ENCODE data around the gene ZCWPW2.

The ZCWPW2 gene

GRCh38 chr3:28574036-28574435, 225.5 kb downstream of the ZCWPW2 start:
- no peaks in the 10 kb centered on the region; the same call in 1 of the 2 replicates for H3K27me3 ChIP-seq (replicated peaks; ENCODE audit: control insufficient read depth, insufficient read depth, low read length)
- DNase-seq (ENCODE audit: extremely low read depth, insufficient read length) = no peak
- no peak overlapping the region for H3K4me3 ChIP-seq (replicated peaks; ENCODE audit: low read depth, low read length)
- TF ChIP-seq, protein P1, sequence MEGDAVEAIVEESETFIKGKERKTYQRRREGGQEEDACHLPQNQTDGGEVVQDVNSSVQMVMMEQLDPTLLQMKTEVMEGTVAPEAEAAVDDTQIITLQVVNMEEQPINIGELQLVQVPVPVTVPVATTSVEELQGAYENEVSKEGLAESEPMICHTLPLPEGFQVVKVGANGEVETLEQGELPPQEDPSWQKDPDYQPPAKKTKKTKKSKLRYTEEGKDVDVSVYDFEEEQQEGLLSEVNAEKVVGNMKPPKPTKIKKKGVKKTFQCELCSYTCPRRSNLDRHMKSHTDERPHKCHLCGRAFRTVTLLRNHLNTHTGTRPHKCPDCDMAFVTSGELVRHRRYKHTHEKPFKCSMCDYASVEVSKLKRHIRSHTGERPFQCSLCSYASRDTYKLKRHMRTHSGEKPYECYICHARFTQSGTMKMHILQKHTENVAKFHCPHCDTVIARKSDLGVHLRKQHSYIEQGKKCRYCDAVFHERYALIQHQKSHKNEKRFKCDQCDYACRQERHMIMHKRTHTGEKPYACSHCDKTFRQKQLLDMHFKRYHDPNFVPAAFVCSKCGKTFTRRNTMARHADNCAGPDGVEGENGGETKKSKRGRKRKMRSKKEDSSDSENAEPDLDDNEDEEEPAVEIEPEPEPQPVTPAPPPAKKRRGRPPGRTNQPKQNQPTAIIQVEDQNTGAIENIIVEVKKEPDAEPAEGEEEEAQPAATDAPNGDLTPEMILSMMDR (IDR thresholded peaks at IDR 0.05; ENCODE audit: insufficient read depth, low read length, poor library complexity, severe bottlenecking) = no peak
- no peaks in the 10 kb centered on the region for H3K36me3 ChIP-seq (ENCODE audit: control insufficient read depth, insufficient read depth, low read length)

- Histone ChIP-seq H3K4me3 (replicated peaks; ENCODE audit: low read depth, low read length) (no peak overlapping the region), H3K36me3 (ENCODE audit: control insufficient read depth, insufficient read depth, low read length) (no peaks in the 10 kb centered on the region), H3K27me3 (replicated peaks; ENCODE audit: control insufficient read depth, insufficient read depth, low read length) (no peaks in the 10 kb centered on the region; the same call in 1 of the 2 replicates)
- TF ChIP-seq, protein P1 (IDR thresholded peaks at IDR 0.05; ENCODE audit: insufficient read depth, low read length, poor library complexity, severe bottlenecking) = no peak
- no peak for DNase-seq (ENCODE audit: extremely low read depth, insufficient read length)
Observed at GRCh38 chr3:28575100-28575745, 226.7 kb downstream of the ZCWPW2 start.

Measured in GM06990 (cell line).